NCI-H1417 treated with DMSO at 0.1 percent for 48 hours (cell line): ENCODE results near the gene BLMH.

Experiments used
- DNase-seq: peaks from one replicate; lab custom pipeline; 2025; lab: John Stamatoyannopoulos, UW

The BLMH gene

GRCh38 chr17:30291543-30292285 is at the start of gene BLMH:
TSS of gene BLMH (minus strand) at chr17:30291944. CDS start at chr17:30291819, 125 bp downstream.
- no peak for DNase-seq

GRCh38 chr17:30340801-30341356 is 49.1 kb upstream of the BLMH start:
- DNase-seq: no peak

- DNase-seq: no peak
Observed at GRCh38 chr17:30339086-30339485, 47.3 kb upstream of the BLMH start.

GRCh38 chr17:30337393-30337999 is 45.8 kb upstream of the BLMH start:
- no peak for DNase-seq

- no peak for DNase-seq
Observed at GRCh38 chr17:30336369-30337171, 44.8 kb upstream of the BLMH start.

- DNase-seq: no peak
Observed at GRCh38 chr17:30334421-30334820, 42.7 kb upstream of the BLMH start.

GRCh38 chr17:30333503-30334360 is 42.0 kb upstream of the BLMH start, which contains the start of gene TMIGD1:
TSS of gene TMIGD1 (minus strand) at chr17:30334057. CDS start at chr17:30332133, 1,924 bp downstream.
- DNase-seq: no peak

- DNase-seq: no peak
Observed at GRCh38 chr17:30332057-30332542, 40.4 kb upstream of the BLMH start.

GRCh38 chr17:30326809-30327208 is 35.1 kb upstream of the BLMH start:
- DNase-seq: peak; percentile 91

- DNase-seq: no peak
Observed at GRCh38 chr17:30324723-30325122, 33.0 kb upstream of the BLMH start.

GRCh38 chr17:30323895-30324319 is 32.2 kb upstream of the BLMH start:
- no peak for DNase-seq

GRCh38 chr17:30323262-30323894 is 31.6 kb upstream of the BLMH start:
- no peak for DNase-seq

GRCh38 chr17:30321314-30321713 is 29.6 kb upstream of the BLMH start:
- DNase-seq: no peak

GRCh38 chr17:30318155-30318554 is 26.4 kb upstream of the BLMH start:
- DNase-seq: no peak

- no peak for DNase-seq
Observed at GRCh38 chr17:30316736-30317135, 25.0 kb upstream of the BLMH start.

- no peak for DNase-seq
Observed at GRCh38 chr17:30315106-30315505, 23.4 kb upstream of the BLMH start.

GRCh38 chr17:30314474-30314873 is 22.7 kb upstream of the BLMH start:
- no peak for DNase-seq

- no peak for DNase-seq
Observed at GRCh38 chr17:30312226-30312625, 20.5 kb upstream of the BLMH start.

GRCh38 chr17:30310562-30310961 is 18.8 kb upstream of the BLMH start:
- no peak for DNase-seq

GRCh38 chr17:30309591-30309990 is 17.8 kb upstream of the BLMH start:
- no peak for DNase-seq

GRCh38 chr17:30308406-30308805 is 16.7 kb upstream of the BLMH start:
- DNase-seq: no peak
